B cell (primary cell): Measurements from ENCODE around the gene CIITA. TPM values are rescaled to one million over a fixed set of nuclear protein-coding genes. Genes with fewer than 3 reads are reported as not detected.

Experiments
- ATAC-seq: fragments of 200-7000 bp; cut with Tn5 transposase; one replicate; pipeline ENCODE4 v1.10.0; 2021; ENCODE audit warnings: low read depth, mild to moderate bottlenecking, moderate number of reproducible peaks, moderate library complexity
- CTCF ChIA-PET: fragments of 350-600 bp; sonication (Branson Sonifier 250); formaldehyde crosslinking; loops from one replicate; lab custom pipeline; 2021; ENCODE audit warnings: antibody characterized with exemption, inconsistent platforms; lab: Charles Lee
- POLR2A ChIA-PET: fragments of 350-600 bp; sonication (Branson Sonifier 250); formaldehyde crosslinking; loops from one replicate; lab custom pipeline; 2021; ENCODE audit warnings: antibody characterized with exemption; lab: Charles Lee
- DNase-seq: peaks from one replicate; pipeline ENCODE4 v3.0.0; 2013
- H2AFZ ChIP-seq: 2 replicates; pipeline ENCODE4 v1.6.1; 2012; ENCODE audit warnings: mild to moderate bottlenecking, low read depth, low read length; ENCODE audit not compliant: insufficient read depth, poor library complexity, severe bottlenecking
- H3K27ac ChIP-seq, 2 donors: 1 replicate in 1 of 2; 2 replicates in 1 of 2; pipeline ENCODE4 v1.5.1; 2012 to 2013; ENCODE audit warnings: low read length in 2 of 2, mild to moderate bottlenecking in 2 of 2, moderate library complexity in 1 of 2
- H3K27me3 ChIP-seq, 4 experiments: fragments of 200-600 bp in 1 of 4; sonication (generic) in 1 of 4; replicated peaks in 1 of 4; 1 replicate in 2 of 4; 2 replicates in 2 of 4; pipeline versions ENCODE4 v1.6.1 to v1.7.0; 2013 to 2016; ENCODE audit warnings: low read length in 3 of 4, mild to moderate bottlenecking in 2 of 4, mixed read lengths in 1 of 4, moderate library complexity in 1 of 4; ENCODE audit not compliant: insufficient read depth in 4 of 4, control insufficient read depth in 3 of 4; ENCODE audit errors: control extremely low read depth in 1 of 4
- H3K36me3 ChIP-seq, 2 experiments: replicated peaks in 1 of 2; 1 replicate in 1 of 2; 2 replicates in 1 of 2; pipeline versions ENCODE4 v1.6.1 to v1.7.1; 2013; ENCODE audit warnings: low read length in 1 of 2; ENCODE audit not compliant: insufficient read depth in 2 of 2, control insufficient read depth in 1 of 2; ENCODE audit errors: control extremely low read depth in 1 of 2, extremely low read depth in 1 of 2
- H3K4me1 ChIP-seq, 2 donors: fragments of 200-600 bp in 1 of 2; sonication (generic) in 1 of 2; 1 replicate in 1 of 2; 2 replicates in 1 of 2; pipeline versions ENCODE4 v1.5.1 to v1.6.1; 2013 to 2017; ENCODE audit warnings: low read length in 2 of 2; ENCODE audit not compliant: control insufficient read depth in 2 of 2, insufficient read depth in 2 of 2
- H3K4me2 ChIP-seq: replicated peaks from 2 replicates; pipeline ENCODE3; 2012; ENCODE audit warnings: mild to moderate bottlenecking, low read depth, low read length; ENCODE audit not compliant: poor library complexity, severe bottlenecking
- H3K4me3 ChIP-seq, 5 experiments: fragments of 200-600 bp in 1 of 5; sonication (generic) in 1 of 5; 1 replicate in 3 of 5; 2 replicates in 2 of 5; pipeline versions ENCODE4 v1.5.1 to v1.7.0; 2011 to 2016; ENCODE audit warnings: low read length in 4 of 5, mild to moderate bottlenecking in 4 of 5, low read depth in 2 of 5, control low read depth in 1 of 5, moderate library complexity in 1 of 5; ENCODE audit not compliant: insufficient read depth in 1 of 5; ENCODE audit errors: control extremely low read depth in 1 of 5, extremely low read depth in 1 of 5
- H3K79me2 ChIP-seq: fragments of 200-600 bp; sonication (generic); one replicate; pipeline ENCODE4 v1.6.0; 2016; ENCODE audit warnings: low read length; ENCODE audit not compliant: control insufficient read depth, insufficient read depth
- H3K9ac ChIP-seq: fragments of 200-600 bp; sonication (generic); 2 replicates; pipeline ENCODE4 v1.6.1; 2017; ENCODE audit warnings: mild to moderate bottlenecking, low read length, moderate library complexity
- H3K9me3 ChIP-seq, 3 donors: one replicate each; pipeline versions ENCODE4 v1.6.1 to v1.7.1; 2013; ENCODE audit warnings: low read length in 2 of 3; ENCODE audit not compliant: control insufficient read depth in 2 of 3, insufficient read depth in 1 of 3; ENCODE audit errors: control extremely low read depth in 1 of 3
- H4K20me1 ChIP-seq: 2 replicates; pipeline ENCODE4 v1.6.0; 2012; ENCODE audit warnings: mild to moderate bottlenecking, low read length; ENCODE audit not compliant: insufficient read depth, control insufficient read depth, poor library complexity, severe bottlenecking
- H3K27ac Mint-ChIP-seq: one replicate; pipeline ENCODE4 v1.8.0; 2021; ENCODE audit warnings: mixed read lengths
- H3K27me3 Mint-ChIP-seq: one replicate; pipeline ENCODE4 v1.8.0; 2021; ENCODE audit warnings: mixed read lengths
- H3K4me1 Mint-ChIP-seq: one replicate; pipeline ENCODE4 v1.8.0; 2021; ENCODE audit warnings: mixed read lengths
- H3K4me3 Mint-ChIP-seq: one replicate; pipeline ENCODE4 v1.8.0; 2021; ENCODE audit warnings: mixed read lengths
- H3K9me3 Mint-ChIP-seq: one replicate; pipeline ENCODE4 v1.8.0; 2022; ENCODE audit warnings: mixed read lengths; ENCODE audit not compliant: insufficient read depth
- CTCF ChIP-seq: fragments of 200-600 bp; IDR thresholded peaks from one replicate; pipeline ENCODE4 v1.8.0; 2022; ENCODE audit warnings: antibody characterized with exemption, mild to moderate bottlenecking
- EZH2 ChIP-seq: IDR thresholded peaks from 2 replicates; pipeline ENCODE4 v1.6.1; 2012; ENCODE audit warnings: borderline replicate concordance, low read depth, mild to moderate bottlenecking, moderate library complexity, low read length; ENCODE audit not compliant: insufficient read depth, poor library complexity, severe bottlenecking
- WGBS: methylation state at CpG from one replicate; pipeline ENCODE4 v1.1.5; 2013; ENCODE audit warnings: missing lambda C conversion rate; ENCODE audit not compliant: insufficient coverage; 5-methylcytosine and 5-hydroxymethylcytosine counted together
- intact Hi-C: fragments of 100-400 bp; cut with micrococcal nuclease; formaldehyde crosslinking; loops from one replicate; pipeline ENCODE4 v1.10.0; 2022
- polyA plus RNA-seq: library from polyadenylated mRNA; depleted of rRNA; stranded (reverse); fragments of >200 nt; gene quantifications from 2 replicates; pipeline ENCODE4 v1.2.3, GENCODE V29; 2012
- total RNA-seq, 2 donors: library from RNA; stranded (reverse); fragments of 120-200 nt in 1 of 2; gene quantifications; 1 replicate in 1 of 2; 2 replicates in 1 of 2; pipeline versions ENCODE4 v1.2.3 to v1.2.4, GENCODE V29; 2013 to 2022

The CIITA gene
- total and polyA plus RNA-seq, 2 donors (not counting 1 experiment from before 2014, with no cell fraction given), result 632 to 719 TPM

GRCh38 chr16:10881479-10882030, 4.6 kb downstream of the CIITA start:
- Histone ChIP-seq H4K20me1 (peaks cover 95% of the 10 kb centered on the region), H2AFZ (no peak overlapping the region), H3K79me2 (peaks cover 97% of the 10 kb centered on the region), H3K27ac (peak overlapping the region; percentile 36 to 86), H3K9me3 (no peaks in the 10 kb centered on the region), H3K27me3 (no peaks in the 10 kb centered on the region), H3K4me2 (peak overlapping the region; percentile 92), H3K9ac (peak overlapping the region; percentile 86), H3K4me3 (peak overlapping the region in 4 of 5 experiments; percentile 83 to 97 (median 92)), H3K4me1 (peaks cover 62 to 75% of the 10 kb centered on the region in 2 donors), H3K36me3 (peaks cover 5 to 84% of the 10 kb centered on the region in 2 experiments)
- TF ChIP-seq CTCF, result no peak
- TF ChIP-seq EZH2, result no peak
- ChIA-PET CTCF (interaction anchor here (1.0 to 2.5 kb wide), 5 partner anchors 10 to 38 kb away, joined by 3 to 13 read pairs (median 5); no protein-coding TSS in a partner anchor), POLR2A (interaction anchor here (1.3 to 3.1 kb wide), 4 partner anchors 10 to 36 kb away, joined by 3 to 17 read pairs (median 8); no protein-coding TSS in a partner anchor)
- Mint-ChIP-seq H3K4me3 (peak overlapping the region; percentile 100), H3K27ac (peak overlapping the region; percentile 92), H3K9me3 (no peaks in the 10 kb centered on the region), H3K4me1 (peaks cover 64% of the 10 kb centered on the region), H3K27me3 (no peaks in the 10 kb centered on the region)
- DNase-seq, result no peak
- intact Hi-C loops, result no loop called here
- 25% methylated on average over 1 of the region's 7 CpGs for WGBS
- no peak for ATAC-seq

GRCh38 chr16:10883004-10883403, 6.0 kb downstream of the CIITA start:
- Histone ChIP-seq H3K27ac (peak overlapping the region; percentile 31 to 74), H3K36me3 (peaks cover 8 to 91% of the 10 kb centered on the region in 2 experiments), H4K20me1 (peaks cover 97% of the 10 kb centered on the region), H3K79me2 (peaks cover 99% of the 10 kb centered on the region), H3K9ac (peak overlapping the region; percentile 22), H3K4me1 (peaks cover 75 to 87% of the 10 kb centered on the region in 2 donors), H3K4me3 (peak overlapping the region in 2 of 5 experiments; percentile 4 to 8), H3K27me3 (no peaks in the 10 kb centered on the region), H3K9me3 (no peaks in the 10 kb centered on the region), H2AFZ (no peak overlapping the region), H3K4me2 (peak overlapping the region; percentile 83)
- H3K9me3 Mint-ChIP-seq, result no peaks in the 10 kb centered on the region
- 82% methylated on average over 3 of the region's 7 CpGs for WGBS
- no peak for ATAC-seq
- ChIA-PET POLR2A (interaction anchor here (1.6 to 3.1 kb wide), 2 partner anchors 9 to 35 kb away, joined by 6 to 17 read pairs; no protein-coding TSS in a partner anchor), CTCF (interaction anchor here (1.4 to 2.5 kb wide), 3 partner anchors 10 to 36 kb away, joined by 3 to 12 read pairs (median 9); no protein-coding TSS in a partner anchor)
- no peaks in the 10 kb centered on the region for H3K27me3 Mint-ChIP-seq
- DNase-seq, result no peak
- H3K4me1 Mint-ChIP-seq, result peaks cover 74% of the 10 kb centered on the region
- peak overlapping the region; percentile 77 for H3K4me3 Mint-ChIP-seq
- intact Hi-C loops, result no loop called here
- no peak for TF ChIP-seq CTCF
- TF ChIP-seq EZH2, result no peak
- H3K27ac Mint-ChIP-seq, result peak overlapping the region; percentile 87
